SK-N-SH (cell line): Measurements from ENCODE around the gene DENND2D.

Experiments used
- CTCF ChIP-seq: fragments of 200-600 bp; sonication (generic); IDR thresholded peaks from 2 replicates; pipeline ENCODE4 v1.6.1; 2017; ENCODE audit warnings: antibody characterized with exemption, mild to moderate bottlenecking, moderate library complexity
- EP300 ChIP-seq, 2 experiments: IDR thresholded peaks; 2 replicates each; pipeline versions ENCODE4 v1.4.0 to v1.6.1; 2012; ENCODE audit warnings: borderline replicate concordance in 1 of 2, low read depth in 1 of 2, low read length in 1 of 2
- EZH2phosphoT487 ChIP-seq: fragments of 200-600 bp; sonication (generic); IDR thresholded peaks from 2 replicates; pipeline ENCODE4 v1.6.1; 2017; ENCODE audit warnings: low read depth, mixed run types, mild to moderate bottlenecking, antibody characterized with exemption, moderate library complexity, borderline replicate concordance
- FOXJ3 ChIP-seq: sonication (generic); formaldehyde crosslinking; IDR thresholded peaks from 2 replicates; pipeline ENCODE4 v1.5.1; 2020; ENCODE audit warnings: mild to moderate bottlenecking, missing genetic modification reagents
- MAX ChIP-seq: IDR thresholded peaks from 2 replicates; pipeline ENCODE4 v1.4.0; 2012; ENCODE audit warnings: low read depth
- MXI1 ChIP-seq: IDR thresholded peaks from 2 replicates; pipeline ENCODE4 v1.6.1; 2012; ENCODE audit warnings: mild to moderate bottlenecking, low read depth, low read length, improper control_type of control experiment
- PBX3 ChIP-seq: IDR thresholded peaks from 2 replicates; pipeline ENCODE4; 2012
- POLR2AphosphoS5 ChIP-seq: IDR thresholded peaks from 2 replicates; pipeline ENCODE4 v1.6.1; 2012; ENCODE audit warnings: low read depth, low read length
- TEAD4 ChIP-seq: IDR thresholded peaks from 2 replicates; pipeline ENCODE4 v1.4.0; 2012; ENCODE audit warnings: mild to moderate bottlenecking, borderline replicate concordance; ENCODE audit not compliant: insufficient read depth
- USF2 ChIP-seq: fragments of 150-350 bp; IDR thresholded peaks from 2 replicates; pipeline ENCODE4 v1.6.1; 2017; ENCODE audit warnings: antibody characterized with exemption, low read length, low read depth, borderline replicate concordance
- YY1 ChIP-seq: IDR thresholded peaks from 2 replicates; pipeline ENCODE4 v1.4.0; 2012; ENCODE audit warnings: low read depth, mild to moderate bottlenecking
- TF ChIP-seq, protein P1 (sequence below): fragments of 150-350 bp; IDR thresholded peaks from 2 replicates; pipeline ENCODE4 v1.6.1; 2016; ENCODE audit warnings: mild to moderate bottlenecking, low read depth, low read length

- no peak for TF ChIP-seq EP300 (IDR thresholded peaks at IDR 0.05; ENCODE audit: borderline replicate concordance in 1 of 2, low read depth in 1 of 2, low read length in 1 of 2)
- TF ChIP-seq, protein P1, sequence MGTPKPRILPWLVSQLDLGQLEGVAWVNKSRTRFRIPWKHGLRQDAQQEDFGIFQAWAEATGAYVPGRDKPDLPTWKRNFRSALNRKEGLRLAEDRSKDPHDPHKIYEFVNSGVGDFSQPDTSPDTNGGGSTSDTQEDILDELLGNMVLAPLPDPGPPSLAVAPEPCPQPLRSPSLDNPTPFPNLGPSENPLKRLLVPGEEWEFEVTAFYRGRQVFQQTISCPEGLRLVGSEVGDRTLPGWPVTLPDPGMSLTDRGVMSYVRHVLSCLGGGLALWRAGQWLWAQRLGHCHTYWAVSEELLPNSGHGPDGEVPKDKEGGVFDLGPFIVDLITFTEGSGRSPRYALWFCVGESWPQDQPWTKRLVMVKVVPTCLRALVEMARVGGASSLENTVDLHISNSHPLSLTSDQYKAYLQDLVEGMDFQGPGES, result no peak
- TF ChIP-seq CTCF, result no peak
- no peak for TF ChIP-seq POLR2AphosphoS5
- no peak for TF ChIP-seq TEAD4
- no peak for TF ChIP-seq PBX3
- no peak for TF ChIP-seq EZH2phosphoT487
- TF ChIP-seq MAX, result no peak
- TF ChIP-seq MXI1, result no peak
- no peak for TF ChIP-seq FOXJ3 (CRISPR knock-in tag)
- TF ChIP-seq USF2, result no peak
- TF ChIP-seq YY1, result no peak
Measured at GRCh38 chr1:111208921-111209320, 8.5 kb upstream of the DENND2D start.
